A549 (cell line): ENCODE results near the gene PVR. TPM values are rescaled to one million over a fixed set of nuclear protein-coding genes. Genes with fewer than 3 reads are reported as not detected.

Source experiments
- ATAC-seq, 2 experiments: fragments of 200-7000 bp in 1 of 2; fragments of >200 bp in 1 of 2; cut with Nextera tagmentation in 1 of 2; cut with Tn5 transposase in 1 of 2; 3 replicates each; pipeline versions ENCODE4 v1.8.0 to v1.9.1; 2018 to 2020; ENCODE audit warnings: mild to moderate bottlenecking in 1 of 2, moderate library complexity in 1 of 2
- CTCF ChIA-PET: fragments of 300-600 bp; sonication (Branson Sonifier 250); formaldehyde crosslinking; extraction: SDS; loops from one replicate; lab custom pipeline; 2021; ENCODE audit warnings: antibody characterized with exemption, inconsistent platforms; lab: Yijun Ruan, JAX
- POLR2A ChIA-PET: fragments of 350-600 bp; formaldehyde crosslinking; extraction: SDS; loops from one replicate; lab custom pipeline; 2021; ENCODE audit warnings: antibody characterized with exemption, inconsistent platforms; lab: Yijun Ruan, JAX
- DNase-seq, 2 experiments: peaks; one replicate each; pipeline versions ENCODE4 v3.0.0 to v3.0.0-alpha.2; 2011 to 2016; ENCODE audit warnings: low read depth in 1 of 2, low spot score in 1 of 2
- FAIRE-seq: peaks from 2 replicates; lab custom pipeline; 2011; peaks lifted over from hg19 to GRCh38; lab: Jason Lieb, UNC
- H3K27ac ChIP-seq, 2 experiments: fragments of >200 bp; sonication (Bioruptor Twin); formaldehyde crosslinking; 3 replicates each; pipeline ENCODE4 v1.5.1; 2016 to 2017
- H3K4me1 ChIP-seq: fragments of >200 bp; sonication (Bioruptor Twin); formaldehyde crosslinking; 3 replicates; pipeline ENCODE4 v1.6.1; 2016
- H3K4me2 ChIP-seq: fragments of >200 bp; sonication (Bioruptor Twin); formaldehyde crosslinking; 3 replicates; pipeline ENCODE4 v1.6.1; 2016
- H3K4me3 ChIP-seq: fragments of >200 bp; sonication (Bioruptor Twin); formaldehyde crosslinking; 3 replicates; pipeline ENCODE4 v1.5.1; 2016
- H3K9me3 ChIP-seq: fragments of >200 bp; sonication (Bioruptor Twin); formaldehyde crosslinking; 3 replicates; pipeline ENCODE4 v1.6.1; 2016
- ATOH8 ChIP-seq: fragments of 250-450 bp; sonication (Bioruptor Pico); IDR thresholded peaks from 2 replicates; pipeline ENCODE4 v1.5.0; 2020; ENCODE audit warnings: low read depth, mild to moderate bottlenecking, moderate library complexity
- CEBPB ChIP-seq, 2 experiments: fragments of >200 bp in 1 of 2; sonication (Bioruptor Twin) in 1 of 2; formaldehyde crosslinking in 1 of 2; IDR thresholded peaks; 2 replicates each; pipeline ENCODE4 v1.6.1; 2012 to 2016
- CHD2 ChIP-seq: fragments of 150-350 bp; IDR thresholded peaks from 2 replicates; pipeline ENCODE4 v1.6.1; 2014; ENCODE audit warnings: low read length; ENCODE audit not compliant: partially characterized antibody
- CTCF ChIP-seq: fragments of >200 bp; sonication (Bioruptor Twin); formaldehyde crosslinking; IDR thresholded peaks from 3 replicates; pipeline ENCODE4 v1.5.1; 2016
- E2F6 ChIP-seq: IDR thresholded peaks from 2 replicates; pipeline ENCODE4 v1.6.1; 2012; ENCODE audit warnings: low read depth, borderline replicate concordance
- ELK1 ChIP-seq: fragments of 150-350 bp; IDR thresholded peaks from 2 replicates; pipeline ENCODE4 v1.6.1; 2014; ENCODE audit warnings: low read depth, mild to moderate bottlenecking, low read length
- HDAC2 ChIP-seq: fragments of 200-600 bp; sonication (generic); IDR thresholded peaks from 2 replicates; pipeline ENCODE4 v1.6.1; 2016
- HEYL ChIP-seq: fragments of 250-450 bp; sonication (Bioruptor Pico); IDR thresholded peaks from 2 replicates; pipeline ENCODE4 v1.8.0; 2021; ENCODE audit warnings: mild to moderate bottlenecking, moderate library complexity
- HMGXB4 ChIP-seq: fragments of 250-450 bp; sonication (Bioruptor Pico); IDR thresholded peaks from 2 replicates; pipeline ENCODE4 v1.5.0; 2021; ENCODE audit warnings: mild to moderate bottlenecking, moderate library complexity, borderline replicate concordance
- KDM5A ChIP-seq: fragments of 200-600 bp; sonication (generic); IDR thresholded peaks from 2 replicates; pipeline ENCODE4 v1.6.1; 2016; ENCODE audit warnings: antibody characterized with exemption, mild to moderate bottlenecking
- MAFK ChIP-seq: fragments of 450-650 bp; IDR thresholded peaks from 2 replicates; pipeline ENCODE4 v1.6.1; 2014; ENCODE audit not compliant: partially characterized antibody
- MAX ChIP-seq: IDR thresholded peaks from 2 replicates; pipeline ENCODE4 v1.6.1; 2012
- MAZ ChIP-seq: fragments of 150-350 bp; IDR thresholded peaks from 2 replicates; pipeline ENCODE4 v1.6.1; 2014; ENCODE audit warnings: antibody characterized with exemption, low read depth, low read length, borderline replicate concordance
- NPAS2 ChIP-seq: fragments of 250-450 bp; sonication (Bioruptor Pico); IDR thresholded peaks from 2 replicates; pipeline ENCODE4 v1.8.0; 2022; ENCODE audit warnings: mild to moderate bottlenecking, moderate library complexity, borderline replicate concordance
- NR3C1 ChIP-seq: fragments of >200 bp; sonication (Bioruptor Twin); formaldehyde crosslinking; IDR thresholded peaks from 3 replicates; pipeline ENCODE4 v1.6.1; 2017
- POLR2A ChIP-seq: IDR thresholded peaks from 2 replicates; pipeline ENCODE4 v1.6.1; 2012; ENCODE audit warnings: mild to moderate bottlenecking, low read length
- POLR2AphosphoS2 ChIP-seq: conservative IDR thresholded peaks from 2 replicates; pipeline ENCODE4 v1.6.1; 2012; ENCODE audit warnings: low read length, improper control_type of control experiment, inconsistent platforms
- RAD21 ChIP-seq, 2 experiments: fragments of >200 bp in 1 of 2; sonication (Bioruptor Twin) in 1 of 2; formaldehyde crosslinking in 1 of 2; IDR thresholded peaks in 1 of 2; conservative IDR thresholded peaks in 1 of 2; 2 replicates in 1 of 2; 3 replicates in 1 of 2; pipeline ENCODE4 v1.6.1; 2012 to 2018; ENCODE audit warnings: inconsistent platforms in 1 of 2
- RCOR1 ChIP-seq: fragments of 150-350 bp; IDR thresholded peaks from 2 replicates; pipeline ENCODE4 v1.6.1; 2014; ENCODE audit warnings: antibody characterized with exemption, low read length, low read depth
- RNF2 ChIP-seq: fragments of 200-600 bp; sonication (generic); IDR thresholded peaks from 2 replicates; pipeline ENCODE4 v1.6.1; 2016; ENCODE audit warnings: low read depth, mild to moderate bottlenecking, antibody characterized with exemption, moderate library complexity, borderline replicate concordance
- SMC3 ChIP-seq: fragments of >200 bp; sonication (Bioruptor Twin); formaldehyde crosslinking; IDR thresholded peaks from 3 replicates; pipeline ENCODE4 v1.6.1; 2018; ENCODE audit warnings: inconsistent platforms
- TFCP2L1 ChIP-seq: fragments of 250-450 bp; sonication (Bioruptor Pico); IDR thresholded peaks from 2 replicates; pipeline ENCODE4 v1.5.0; 2021; ENCODE audit warnings: mild to moderate bottlenecking
- TP53 ChIP-seq: fragments of 250-450 bp; sonication (Bioruptor Pico); IDR thresholded peaks from 2 replicates; pipeline ENCODE4 v1.5.0; 2021; ENCODE audit warnings: mild to moderate bottlenecking, moderate library complexity
- ZC3H11A ChIP-seq: fragments of 450-650 bp; IDR thresholded peaks from 2 replicates; pipeline ENCODE4 v1.6.1; 2014; ENCODE audit warnings: antibody characterized with exemption, mild to moderate bottlenecking
- ZFP36 ChIP-seq: fragments of 450-650 bp; IDR thresholded peaks from 2 replicates; pipeline ENCODE4 v1.6.1; 2014; ENCODE audit warnings: borderline replicate concordance; ENCODE audit not compliant: partially characterized antibody
- ZNF302 ChIP-seq: fragments of 250-450 bp; sonication (Bioruptor Pico); IDR thresholded peaks from 2 replicates; pipeline ENCODE4 v1.9.0; 2021; ENCODE audit warnings: inconsistent platforms, mild to moderate bottlenecking, moderate library complexity
- ZSCAN20 ChIP-seq: fragments of 250-450 bp; sonication (Bioruptor Pico); IDR thresholded peaks from 2 replicates; pipeline ENCODE4 v1.8.0; 2022; ENCODE audit warnings: mild to moderate bottlenecking, moderate library complexity
- WGBS: methylation state at CpG from one replicate; pipeline ENCODE4 v1.1.6; 2017; ENCODE audit errors: missing lambda C conversion rate; 5-methylcytosine and 5-hydroxymethylcytosine counted together
- polyA plus RNA-seq, 4 experiments: library from polyadenylated mRNA; depleted of rRNA in 3 of 4; stranded (reverse); fragments of >200 nt; fragmentation: RNase III in 1 of 4; extraction: RNeasy Plus Mini Kit Qiagen cat#74134 plus additional on column Dnase treatment in 1 of 4; gene quantifications; 2 replicates in 3 of 4; 3 replicates in 1 of 4; pipeline ENCODE4 v1.2.3, GENCODE V29; 2011 to 2017

Gene PVR
- polyA plus RNA-seq, 2 of the 4 experiments (the other 2 are of a cell fraction) = 90.3 to 108 TPM

- DNase-seq = no peak
- H3K4me1 ChIP-seq = peaks cover 87% of the 10 kb centered on the region
- no peaks in the 10 kb centered on the region for H3K9me3 ChIP-seq
- H3K4me2 ChIP-seq = no peak overlapping the region
- POLR2A ChIA-PET = interaction anchor here (2.2 kb wide), 1 partner anchor 54 kb away, joined by 8 read pairs; no protein-coding TSS in a partner anchor
- H3K27ac ChIP-seq = peak overlapping the region; percentile 87 to 92; a peak in 5 of 6 replicates
- TF ChIP-seq ZFP36 (no peak), NPAS2 (CRISPR knock-in tag) (no peak), ZNF302 (CRISPR knock-in tag) (no peak), MAX (no peak), ELK1 (no peak), NR3C1 (no peak), POLR2AphosphoS2 (no peak), CHD2 (no peak), RNF2 (no peak), KDM5A (no peak), RCOR1 (no peak), TP53 (CRISPR knock-in tag) (no peak), ZC3H11A (no peak), MAFK (no peak), TFCP2L1 (CRISPR knock-in tag) (no peak), HDAC2 (no peak), RAD21 (conservative IDR thresholded peaks at IDR 0.05 in 1 of 2, IDR thresholded peaks at IDR 0.05 in 1 of 2) (no peak), ATOH8 (CRISPR knock-in tag) (no peak), POLR2A (no peak), HMGXB4 (no peak)
- H3K4me3 ChIP-seq = no peak overlapping the region
- FAIRE-seq = no peak
- CTCF ChIA-PET = interaction anchor here (0.6 to 26.6 kb wide), 29 partner anchors 11 to 160 kb away, joined by 3 to 694 read pairs (median 11); partner anchors contain the start of genes BCAM, BCL3, CEACAM16 and NECTIN2
- no peak for ATAC-seq
- WGBS = 95% methylated on average over 7 of the region's 7 CpGs
These were observed 44.2 kb downstream of the PVR start for GRCh38 chr19:44687888-44688287.

GRCh38 chr19:44689290-44690130 lies 45.8 kb downstream of the PVR start:
- peak; percentile 59 to 72 for ATAC-seq
- Histone ChIP-seq H3K27ac (peak overlapping the region; percentile 87 to 92), H3K4me1 (peaks cover 84% of the 10 kb centered on the region), H3K4me3 (no peak overlapping the region), H3K4me2 (peak overlapping the region; percentile 47), H3K9me3 (no peaks in the 10 kb centered on the region)
- ChIA-PET POLR2A (interaction anchor here (0.7 to 4.0 kb wide), 6 partner anchors 29 to 119 kb away, joined by 3 to 27 read pairs (median 6); partner anchors contain the start of gene BCAM), CTCF (interaction anchor here (0.6 to 26.6 kb wide), 46 partner anchors 8 to 423 kb away, joined by 3 to 694 read pairs (median 6); partner anchors contain the start of genes BCAM, BCL3, CEACAM16 and NECTIN2)
- FAIRE-seq = peak; percentile 76
- peak; percentile 66 to 95 for DNase-seq
- WGBS = 41% methylated on average over 11 of the region's 11 CpGs
- TF ChIP-seq SMC3 = peak; percentile 99
- peak; percentile 31; the same call in 1 of the 2 replicates for TF ChIP-seq MAX
- TF ChIP-seq POLR2AphosphoS2 = no peak
- no peak for TF ChIP-seq HEYL (CRISPR knock-in tag)
- peak; percentile 71; the same call in 1 of the 2 replicates for TF ChIP-seq MAZ
- TF ChIP-seq CEBPB (IDR thresholded peaks at IDR 0.05) = peak in 1 of 2 experiments; percentile 17; a peak in 1 of 4 replicates
- no peak for TF ChIP-seq RNF2
- no peak for TF ChIP-seq ZSCAN20
- 0 out of 2 replicates have a peak, but pooled peaks have one; percentile 2 for TF ChIP-seq E2F6
- peak; percentile 99 for TF ChIP-seq CTCF
- TF ChIP-seq ZFP36 = peak; percentile 98
- peak; percentile 99 to 100 for TF ChIP-seq RAD21 (conservative IDR thresholded peaks at IDR 0.05 in 1 of 2, IDR thresholded peaks at IDR 0.05 in 1 of 2)
